Endothelial cell of umbilical vein (primary cell): ENCODE measurements around the gene LIPA. TPM values are rescaled to one million over a fixed set of nuclear protein-coding genes. Genes with fewer than 3 reads are reported as not detected.
"Not testable (repeated sequence)": the region's sequence is repeated elsewhere in the genome, so short reads cannot be mapped to it uniquely, and the experiment has no call there.

ENCODE experiments used
- BruUV-seq: library from RNA; stranded (reverse); fragments of 400-500 nt; replicated peaks from 2 replicates; lab custom pipeline; 2021; lab: Mats Ljungman, UMichigan
- CTCF ChIA-PET: fragments of 300-600, 350-600 bp; sonication (Branson Sonifier 250); formaldehyde crosslinking; loops from one replicate; lab custom pipeline; 2021; ENCODE audit warnings: antibody characterized with exemption, inconsistent platforms; lab: Charles Lee
- POLR2A ChIA-PET: fragments of 300-600, 350-600 bp; sonication (Branson Sonifier 250); formaldehyde crosslinking; loops from one replicate; lab custom pipeline; 2021; ENCODE audit warnings: antibody characterized with exemption, inconsistent platforms; lab: Charles Lee
- DNase-seq: peaks from one replicate; pipeline ENCODE4 v3.0.0-alpha.2; 2011; ENCODE audit warnings: low read depth, low spot score
- FAIRE-seq: peaks from 2 replicates; lab custom pipeline; 2011; peaks lifted over from hg19 to GRCh38; lab: Jason Lieb, UNC
- H2AFZ ChIP-seq: 2 replicates; pipeline ENCODE4 v1.6.0; 2012; ENCODE audit warnings: low read depth, low read length, control low read depth, inconsistent platforms
- H3K27ac ChIP-seq: 2 replicates; pipeline ENCODE4 v1.5.1; 2011; ENCODE audit warnings: low read depth, mild to moderate bottlenecking, control low read depth, low read length, moderate library complexity; ENCODE audit not compliant: insufficient read depth
- H3K27me3 ChIP-seq, 2 experiments: 2 replicates each; pipeline versions ENCODE4 v1.6.0 to v1.6.1; 2011; ENCODE audit warnings: low read length in 2 of 2, mixed read lengths in 1 of 2; ENCODE audit not compliant: control insufficient read depth in 2 of 2, insufficient read depth in 2 of 2
- H3K36me3 ChIP-seq, 2 experiments: 2 replicates in 1 of 2; 3 replicates in 1 of 2; pipeline ENCODE4 v1.5.1; 2011; ENCODE audit warnings: low read length in 2 of 2, mild to moderate bottlenecking in 1 of 2, moderate library complexity in 1 of 2; ENCODE audit not compliant: control insufficient read depth in 2 of 2, insufficient read depth in 2 of 2; ENCODE audit errors: extremely low read depth in 1 of 2
- H3K4me1 ChIP-seq: 3 replicates; pipeline ENCODE4 v1.5.1; 2011; ENCODE audit warnings: mild to moderate bottlenecking, low read length; ENCODE audit not compliant: control insufficient read depth, insufficient read depth; ENCODE audit errors: extremely low read depth
- H3K4me2 ChIP-seq: 2 replicates; pipeline ENCODE4 v1.6.1; 2011; ENCODE audit warnings: low read length, control low read depth, mixed read lengths; ENCODE audit not compliant: insufficient read depth
- H3K4me3 ChIP-seq, 3 experiments: fragments of 200-600 bp in 1 of 3; sonication (generic), shearing (Covaris generic) in 1 of 3; replicated peaks in 1 of 3; 2 replicates each; pipeline ENCODE4 v1.5.1; 2011 to 2016; ENCODE audit warnings: control low read depth in 3 of 3, low read length in 3 of 3, mild to moderate bottlenecking in 2 of 3, inconsistent platforms in 1 of 3, low read depth in 1 of 3, moderate library complexity in 1 of 3; ENCODE audit not compliant: insufficient read depth in 1 of 3
- H3K79me2 ChIP-seq: 2 replicates; pipeline ENCODE4 v1.6.0; 2012; ENCODE audit warnings: low read length, inconsistent platforms; ENCODE audit not compliant: control insufficient read depth, insufficient read depth
- H3K9ac ChIP-seq: replicated peaks from 2 replicates; pipeline ENCODE3; 2011; ENCODE audit warnings: low read length, control low read depth; ENCODE audit not compliant: insufficient read depth; ENCODE audit errors: extremely low read depth
- H3K9me1 ChIP-seq: replicated peaks from 3 replicates; pipeline ENCODE4 v1.6.0; 2011; ENCODE audit warnings: mild to moderate bottlenecking, low read length; ENCODE audit not compliant: control insufficient read depth, insufficient read depth; ENCODE audit errors: extremely low read depth
- H3K9me3 ChIP-seq: replicated peaks from 2 replicates; pipeline ENCODE4 v1.5.1; 2012; ENCODE audit warnings: low read length, inconsistent platforms; ENCODE audit not compliant: control insufficient read depth, insufficient read depth
- H4K20me1 ChIP-seq: replicated peaks from 2 replicates; pipeline ENCODE3; 2011; ENCODE audit warnings: mild to moderate bottlenecking, low read length; ENCODE audit not compliant: control insufficient read depth, insufficient read depth; ENCODE audit errors: extremely low read depth
- CTCF ChIP-seq, 2 donors: IDR thresholded peaks; 1 replicate in 1 of 2; 2 replicates in 1 of 2; pipeline ENCODE4 v1.5.1; 2011; ENCODE audit warnings: low read length in 2 of 2, mild to moderate bottlenecking in 2 of 2, moderate library complexity in 2 of 2, control low read depth in 1 of 2, inconsistent platforms in 1 of 2, low read depth in 1 of 2; ENCODE audit not compliant: insufficient read depth in 1 of 2; ENCODE audit errors: extremely low read depth in 1 of 2
- EZH2 ChIP-seq: IDR thresholded peaks from 2 replicates; pipeline ENCODE4 v1.6.1; 2012; ENCODE audit warnings: borderline replicate concordance, low read depth, mild to moderate bottlenecking, moderate library complexity, low read length, inconsistent platforms; ENCODE audit not compliant: severe bottlenecking
- FOS ChIP-seq: IDR thresholded peaks from 2 replicates; pipeline ENCODE4 v1.6.1; 2011; ENCODE audit warnings: mild to moderate bottlenecking, low read length, moderate library complexity, borderline replicate concordance; ENCODE audit not compliant: insufficient read depth
- GATA2 ChIP-seq: IDR thresholded peaks from 2 replicates; pipeline ENCODE4 v1.7.0; 2011; ENCODE audit warnings: low read depth, mild to moderate bottlenecking, moderate library complexity, mixed read lengths, low read length; ENCODE audit not compliant: insufficient read length, insufficient read depth
- JUN ChIP-seq: IDR thresholded peaks from 2 replicates; pipeline ENCODE4 v1.6.1; 2011; ENCODE audit warnings: borderline replicate concordance, low read depth; ENCODE audit not compliant: insufficient read length, insufficient read depth
- MYC ChIP-seq: IDR thresholded peaks from one replicate; pipeline ENCODE4 v1.6.1; 2011; ENCODE audit warnings: mild to moderate bottlenecking, low read depth, low read length
- POLR2A ChIP-seq: IDR thresholded peaks from 2 replicates; pipeline ENCODE4 v1.6.1; 2012; ENCODE audit warnings: low read depth, mild to moderate bottlenecking, control low read depth, low read length
- POLR2AphosphoS5 ChIP-seq: IDR thresholded peaks from 2 replicates; pipeline ENCODE4 v1.6.1; 2012; ENCODE audit warnings: low read depth, mild to moderate bottlenecking, control low read depth, low read length, moderate library complexity; ENCODE audit not compliant: insufficient read depth
- dilution Hi-C: fragments of 300-500 bp; cut with MboI; formaldehyde crosslinking; loops from one replicate; pipeline ENCODE4 v1.15.0; 2019; ENCODE audit warnings: low sequenced_read_pairs; ENCODE audit not compliant: extremely low pct_ligation_motif_present
- intact Hi-C: fragments of 100-400 bp; cut with micrococcal nuclease; formaldehyde crosslinking; loops from one replicate; pipeline ENCODE4 v1.10.0; 2022
- polyA plus RNA-seq, 4 experiments: library from polyadenylated mRNA; depleted of rRNA in 3 of 4; stranded (reverse) in 3 of 4; unstranded in 1 of 4; fragments of >200 nt; gene quantifications; 2 replicates each; pipeline versions ENCODE4 v1.2.1 to v1.2.3, GENCODE V29; 2011 to 2012; ENCODE audit warnings: missing spikeins in 1 of 4
- total RNA-seq: library from RNA; stranded (reverse); gene quantifications from 2 replicates; pipeline ENCODE4 v1.2.3, GENCODE V29; 2021
- TF ChIP-seq, protein P1 (sequence below): IDR thresholded peaks from 2 replicates; pipeline ENCODE4 v1.6.1; 2011; ENCODE audit not compliant: insufficient read depth, insufficient read length

The LIPA gene
- total and polyA plus RNA-seq, 2 donors (not counting 3 experiments of a cell fraction or from before 2014, with no cell fraction given): 24.0 to 41.1 TPM

DNA sequence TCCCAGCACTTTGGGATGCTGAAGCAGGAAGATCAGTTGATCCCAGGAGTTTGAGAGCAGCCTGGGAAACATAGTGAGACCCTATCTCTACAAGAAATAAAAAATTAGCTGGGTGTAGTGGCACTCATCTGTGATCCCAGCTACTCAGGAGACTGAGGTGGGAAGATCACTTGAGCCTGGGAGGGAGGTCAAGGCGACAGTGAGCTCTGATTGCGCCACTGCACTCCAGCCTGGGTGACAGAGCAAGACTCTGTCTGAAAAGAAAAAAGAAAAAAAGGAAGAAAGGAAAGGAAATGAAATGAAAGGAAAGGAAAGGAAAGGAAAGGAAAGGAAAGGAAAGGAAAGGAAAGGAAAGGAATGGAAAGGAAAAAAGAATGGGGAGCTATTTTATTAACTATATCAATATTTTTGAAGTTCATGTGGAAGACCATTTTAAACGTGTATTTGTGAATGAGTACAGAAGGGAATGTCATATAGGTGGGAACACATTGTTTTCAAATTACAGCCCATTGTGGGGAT, 43.2 kb upstream of the LIPA start:
- intact Hi-C loops: no loop called here
- CTCF ChIA-PET: interaction anchor here (1.1 kb wide), 1 partner anchor 10 kb away, joined by 4 read pairs; no protein-coding TSS in a partner anchor
- peak; percentile 4 for FAIRE-seq

DNA sequence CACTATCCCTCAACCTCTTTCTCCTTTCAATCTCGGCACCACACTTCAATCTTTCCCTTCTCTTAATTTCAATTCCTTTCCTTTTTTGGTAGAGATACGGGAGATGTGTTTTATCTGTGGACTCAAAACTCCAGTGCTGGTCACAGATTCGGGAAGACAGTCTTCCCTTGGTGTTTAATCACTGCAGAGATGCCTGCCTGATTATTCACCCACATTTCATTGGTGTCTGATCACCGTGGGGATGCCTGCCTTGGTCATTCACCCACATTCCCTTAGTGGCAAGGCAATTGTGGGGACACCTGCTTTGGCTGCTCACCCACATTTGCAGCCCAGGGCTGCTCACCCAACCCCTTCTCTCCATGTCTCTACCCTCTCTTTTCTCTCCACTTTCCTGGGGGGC, 33.7 kb upstream of the LIPA start:
- POLR2A ChIA-PET, H3K4me3 ChIP-seq: not testable (repeated sequence)
- CTCF ChIA-PET: interaction anchor here (1.5 to 1.6 kb wide), 2 partner anchors 10 to 12 kb away, joined by 3 to 4 read pairs; no protein-coding TSS in a partner anchor

More for the DNA sequence above, 43.2 kb upstream of the LIPA start:
- Histone ChIP-seq H3K4me2 (no peak overlapping the region), H3K4me3 (no peak overlapping the region), H3K36me3 (no peaks in the 10 kb centered on the region), H3K9me3 (no peaks in the 10 kb centered on the region), H3K27ac (no peak overlapping the region), H3K9me1 (no peaks in the 10 kb centered on the region), H2AFZ (no peak overlapping the region), H4K20me1 (no peaks in the 10 kb centered on the region), H3K27me3 (peaks cover 30 to 35% of the 10 kb centered on the region in 2 experiments), H3K4me1 (no peaks in the 10 kb centered on the region), H3K9ac (no peak overlapping the region), H3K79me2 (no peaks in the 10 kb centered on the region)
- no peak for DNase-seq
- no TSS peak for BruUV-seq
- dilution Hi-C loops: no loop called here
- TF ChIP-seq MYC: no peak
- no peak for TF ChIP-seq POLR2AphosphoS5
- TF ChIP-seq, protein P1, sequence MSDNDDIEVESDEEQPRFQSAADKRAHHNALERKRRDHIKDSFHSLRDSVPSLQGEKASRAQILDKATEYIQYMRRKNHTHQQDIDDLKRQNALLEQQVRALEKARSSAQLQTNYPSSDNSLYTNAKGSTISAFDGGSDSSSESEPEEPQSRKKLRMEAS: no peak
- no peak for TF ChIP-seq POLR2A
- TF ChIP-seq FOS: no peak
- no peak for TF ChIP-seq JUN
- no peak for TF ChIP-seq GATA2
- no peak for TF ChIP-seq CTCF (IDR thresholded peaks at IDR 0.05; ENCODE audit: extremely low read depth in 1 of 2, insufficient read depth in 1 of 2, low read depth in 1 of 2, low read length in 2 of 2)
- TF ChIP-seq EZH2: no peak
- POLR2A ChIA-PET: no interaction called here

GRCh38 chr10:89284711-89285110, 33.1 kb upstream of the LIPA start:
- H3K4me1 ChIP-seq, H3K27ac ChIP-seq, intact Hi-C loops, POLR2A ChIA-PET, dilution Hi-C loops, H3K9me3 ChIP-seq, H3K9ac ChIP-seq, H2AFZ ChIP-seq, H3K4me2 ChIP-seq, H3K4me3 ChIP-seq, DNase-seq, H3K9me1 ChIP-seq, BruUV-seq, FAIRE-seq, H3K79me2 ChIP-seq, H3K36me3 ChIP-seq, H4K20me1 ChIP-seq: not testable (repeated sequence)
- peaks cover 41 to 67% of the 10 kb centered on the region in 2 experiments for H3K27me3 ChIP-seq
- CTCF ChIA-PET: interaction anchor here (1.5 to 1.9 kb wide), 4 partner anchors 10 to 85 kb away, joined by 3 to 15 read pairs (median 6); partner anchors contain the start of gene IFIT2

More for the DNA sequence above, 33.7 kb upstream of the LIPA start:
- H3K27me3 ChIP-seq: peaks cover 43 to 65% of the 10 kb centered on the region in 2 experiments
- DNase-seq, H3K4me2 ChIP-seq, FAIRE-seq, dilution Hi-C loops, BruUV-seq, H3K4me1 ChIP-seq, H3K79me2 ChIP-seq, H3K36me3 ChIP-seq, intact Hi-C loops, H3K9me1 ChIP-seq, H3K9me3 ChIP-seq, H3K27ac ChIP-seq, H3K9ac ChIP-seq, H4K20me1 ChIP-seq, H2AFZ ChIP-seq: not testable (repeated sequence)
